ENCODE results near the gene QRICH2.
"Not testable (repeated sequence)": the region's sequence is repeated elsewhere in the genome, so short reads cannot be mapped to it uniquely, and the experiment has no call there.

Gene QRICH2

DNA sequence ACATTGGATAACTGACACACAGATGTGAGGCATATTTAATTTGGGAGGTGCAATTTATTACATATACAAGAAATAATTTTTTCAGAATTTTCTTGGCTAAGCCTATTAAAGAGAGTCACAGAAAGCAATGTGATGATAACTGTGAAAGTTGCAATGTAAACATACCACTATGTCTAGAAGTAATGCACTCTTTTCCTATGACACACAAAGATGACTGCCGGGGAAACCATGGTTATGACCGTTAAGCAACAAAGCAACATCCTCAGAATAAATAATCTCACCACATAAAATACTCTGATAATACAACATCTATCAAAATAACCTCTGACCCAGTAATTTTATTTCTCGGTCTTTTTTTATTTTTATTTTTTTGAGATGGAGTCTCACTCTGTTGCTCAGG is 10.5 kb upstream of the QRICH2 start:
- DNase-seq (ENCODE audit: extremely low read depth, low read depth): no peak
- TF ChIP-seq, protein P1, sequence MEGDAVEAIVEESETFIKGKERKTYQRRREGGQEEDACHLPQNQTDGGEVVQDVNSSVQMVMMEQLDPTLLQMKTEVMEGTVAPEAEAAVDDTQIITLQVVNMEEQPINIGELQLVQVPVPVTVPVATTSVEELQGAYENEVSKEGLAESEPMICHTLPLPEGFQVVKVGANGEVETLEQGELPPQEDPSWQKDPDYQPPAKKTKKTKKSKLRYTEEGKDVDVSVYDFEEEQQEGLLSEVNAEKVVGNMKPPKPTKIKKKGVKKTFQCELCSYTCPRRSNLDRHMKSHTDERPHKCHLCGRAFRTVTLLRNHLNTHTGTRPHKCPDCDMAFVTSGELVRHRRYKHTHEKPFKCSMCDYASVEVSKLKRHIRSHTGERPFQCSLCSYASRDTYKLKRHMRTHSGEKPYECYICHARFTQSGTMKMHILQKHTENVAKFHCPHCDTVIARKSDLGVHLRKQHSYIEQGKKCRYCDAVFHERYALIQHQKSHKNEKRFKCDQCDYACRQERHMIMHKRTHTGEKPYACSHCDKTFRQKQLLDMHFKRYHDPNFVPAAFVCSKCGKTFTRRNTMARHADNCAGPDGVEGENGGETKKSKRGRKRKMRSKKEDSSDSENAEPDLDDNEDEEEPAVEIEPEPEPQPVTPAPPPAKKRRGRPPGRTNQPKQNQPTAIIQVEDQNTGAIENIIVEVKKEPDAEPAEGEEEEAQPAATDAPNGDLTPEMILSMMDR (IDR thresholded peaks at IDR 0.05; ENCODE audit: low read depth, low read length): no peak

GRCh38 chr17:76317535-76317934 is 9.5 kb upstream of the QRICH2 start:
- TF ChIP-seq, protein P1 (IDR thresholded peaks at IDR 0.05; ENCODE audit: low read depth, low read length): no peak

DNA sequence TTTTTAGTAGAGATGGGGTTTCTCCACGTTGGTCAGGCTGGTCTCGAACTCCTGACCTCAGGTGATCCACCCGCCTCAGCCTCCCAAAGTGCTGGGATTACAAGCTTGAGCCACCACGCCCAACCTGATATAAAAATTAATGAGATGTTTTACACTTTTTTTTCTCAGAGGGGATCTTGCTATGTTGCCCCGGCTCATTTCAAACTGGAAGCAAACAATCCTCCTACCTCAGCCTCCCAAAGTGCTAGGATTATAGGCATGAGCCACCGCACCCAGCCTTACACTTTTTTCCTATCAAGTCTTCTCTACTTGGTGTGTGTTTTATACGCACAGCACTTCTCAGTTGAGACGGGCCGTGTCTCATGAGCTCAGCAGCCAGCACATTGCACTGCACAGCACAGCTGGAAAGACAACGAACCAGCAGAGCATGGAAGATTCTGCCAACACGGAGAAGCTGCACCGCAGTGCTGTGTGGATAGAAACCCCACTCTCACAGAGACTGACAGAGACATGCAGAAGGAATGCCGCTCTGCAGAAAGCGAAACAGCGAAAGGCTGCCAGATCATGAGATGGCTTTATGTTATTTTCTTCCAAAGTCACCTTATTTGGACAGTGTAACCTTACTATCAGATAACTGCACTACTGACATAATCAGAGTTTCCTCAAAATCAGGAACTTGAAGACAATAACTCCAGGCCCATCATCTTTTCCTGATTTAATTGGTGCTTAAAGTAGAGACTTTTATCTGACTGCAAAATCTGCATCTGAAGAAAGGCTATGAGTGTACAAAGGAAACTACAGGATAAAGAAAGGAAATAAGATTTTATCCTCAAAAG is 6.5 kb upstream of the QRICH2 start:
- DNase-seq (ENCODE audit: extremely low read depth, low read depth): no peak
- TF ChIP-seq, protein P1 (IDR thresholded peaks at IDR 0.05; ENCODE audit: low read depth, low read length): no peak

More at GRCh38 chr17:76317535-76317934, 9.5 kb upstream of the QRICH2 start:
- no peak for DNase-seq (ENCODE audit: extremely low read depth, low read depth)

- TF ChIP-seq, protein P1 (IDR thresholded peaks at IDR 0.05; ENCODE audit: low read depth, low read length): no peak
- no peak for DNase-seq (ENCODE audit: extremely low read depth, low read depth)
Measured at GRCh38 chr17:76312735-76313134, 4.7 kb upstream of the QRICH2 start.

DNA sequence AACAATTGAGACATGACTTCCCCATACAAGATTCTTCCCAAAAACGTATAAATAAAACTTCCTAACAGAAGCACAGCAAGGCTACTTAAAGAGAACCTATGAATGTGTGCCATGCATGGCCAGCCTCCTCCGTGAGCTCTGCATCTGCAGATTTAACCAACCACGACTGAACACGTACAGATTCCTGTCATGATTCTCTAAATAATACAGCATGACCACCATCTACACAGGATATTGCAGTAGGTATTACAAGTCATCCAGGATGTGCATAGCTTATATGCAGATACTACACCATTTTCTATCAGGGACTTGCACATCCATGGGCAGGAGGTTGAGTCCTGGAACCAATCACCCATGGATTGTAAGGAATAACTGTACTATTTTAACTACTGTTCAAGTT is 1.4 kb upstream of the QRICH2 start:
- TF ChIP-seq, protein P1 (IDR thresholded peaks at IDR 0.05; ENCODE audit: low read depth, low read length): no peak
- DNase-seq (ENCODE audit: extremely low read depth, low read depth): no peak

DNA sequence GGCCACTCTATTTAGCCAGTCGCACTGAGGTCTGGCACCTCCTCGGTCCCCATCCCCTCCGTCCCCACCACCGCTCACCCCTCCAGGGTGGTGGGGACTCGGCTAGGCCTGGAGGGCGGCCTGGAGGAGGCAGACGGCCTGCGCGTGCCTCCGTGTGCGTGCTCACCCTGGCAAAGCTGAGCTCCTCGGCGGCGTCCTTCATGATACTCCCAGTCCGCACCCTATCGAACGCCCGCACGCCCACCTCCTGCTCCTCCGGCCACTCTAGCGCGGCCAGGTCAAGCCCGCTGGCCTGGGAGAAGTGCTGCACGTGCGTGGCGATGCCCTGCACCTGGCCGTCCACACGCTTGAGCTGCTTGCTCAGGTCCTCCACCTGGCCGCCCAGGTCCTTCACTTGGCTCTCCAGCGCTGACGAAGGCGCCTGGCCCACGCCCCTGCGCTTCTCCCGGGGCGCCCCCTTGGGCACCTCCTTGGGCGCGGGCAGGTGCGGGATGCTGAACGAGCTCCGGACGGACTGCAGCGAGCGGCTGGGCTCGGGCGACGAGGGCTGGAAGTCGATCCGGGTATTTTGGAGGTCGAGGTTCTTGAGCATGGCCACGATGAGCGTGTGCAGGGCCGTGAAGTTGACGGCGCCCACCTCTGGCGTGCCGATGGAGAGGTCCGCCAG is 644 bp downstream of the QRICH2 start:
- DNase-seq (ENCODE audit: extremely low read depth, low read depth): no peak
- TF ChIP-seq, protein P1 (IDR thresholded peaks at IDR 0.05; ENCODE audit: low read depth, low read length): no peak

DNA sequence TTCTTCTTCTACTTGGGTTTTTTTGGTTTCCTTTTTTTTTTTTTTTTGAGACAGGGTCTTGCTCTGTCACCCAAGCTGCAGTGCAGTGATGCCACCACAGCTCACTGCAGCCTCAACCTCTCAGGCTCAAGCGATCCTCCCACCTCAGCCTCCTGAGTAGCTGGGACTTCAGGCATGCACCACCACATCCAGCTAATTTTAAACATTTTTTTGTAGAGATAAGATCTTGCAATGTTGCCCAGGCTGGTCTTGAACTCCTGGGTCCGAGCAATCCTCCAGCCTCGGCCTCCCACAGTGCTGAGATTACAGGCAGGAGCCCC is 3.0 kb downstream of the QRICH2 start:
- not testable (repeated sequence) for DNase-seq (ENCODE audit: extremely low read depth, low read depth)

Measured in AG09319 (cell line).